Pancreas (tissue), 10 donors: ENCODE results near the gene FAM47E. TPM values are rescaled to one million over a fixed set of nuclear protein-coding genes. Genes with fewer than 3 reads are reported as not detected.
A peak's percentile ranks its signal among the peaks of the same experiment; 100 is the strongest.

Source experiments
- ATAC-seq, 4 donors: fragments of 200-7000 bp; cut with Tn5 transposase; one replicate each; pipeline versions ENCODE4 v1.8.0 to v1.9.1; 2020; ENCODE audit warnings: mild to moderate bottlenecking in 4 of 4, moderate library complexity in 4 of 4
- DNase-seq, 6 donors: peaks; one replicate each; pipeline ENCODE4 v3.0.0-alpha.2; 2020
- FAIRE-seq: peaks from 2 replicates; lab custom pipeline; 2012; peaks lifted over from hg19 to GRCh38; lab: Jason Lieb, UNC
- H3K27ac ChIP-seq, 4 donors: fragments of 200-600 bp; sonication (generic); 1 replicate in 3 of 4; 2 replicates in 1 of 4; pipeline versions ENCODE4 v1.5.0 to v1.8.0; 2020
- H3K27me3 ChIP-seq, 4 donors: fragments of 200-600 bp; one replicate each; pipeline ENCODE4 v1.8.0; 2021
- H3K36me3 ChIP-seq, 3 donors: fragments of 200-600 bp; sonication (generic) in 1 of 3; one replicate each; pipeline versions ENCODE4 v1.5.0 to v1.8.0; 2020 to 2021
- H3K4me1 ChIP-seq, 3 donors: fragments of 200-600 bp; one replicate each; pipeline ENCODE4 v1.8.0; 2021
- H3K4me3 ChIP-seq, 4 donors: fragments of 200-600 bp; sonication (generic) in 2 of 4; one replicate each; pipeline versions ENCODE4 v1.5.0 to v1.8.0; 2020 to 2021
- H3K9me3 ChIP-seq, 4 donors: fragments of 200-600 bp; one replicate each; pipeline ENCODE4 v1.8.0; 2021
- CTCF ChIP-seq, 4 donors: fragments of 200-600 bp; sonication (generic) in 3 of 4; IDR thresholded peaks; one replicate each; pipeline versions ENCODE4 v1.5.0 to v1.8.0; 2021; ENCODE audit warnings: antibody characterized with exemption in 4 of 4
- WGBS, 2 donors: extraction: QIAGEN DNeasy Blood & Tissue Kit; methylation state at CpG; one replicate each; pipeline ENCODE4 v1.1.7; 2013; 5-methylcytosine and 5-hydroxymethylcytosine counted together
- intact Hi-C, 3 donors: fragments of 100-400 bp; cut with DNase I; formaldehyde crosslinking; loops; one replicate each; pipeline versions ENCODE4 v1.11.1 to v1.14.2; 2022
- polyA plus RNA-seq, 2 donors: library from polyadenylated mRNA; stranded (reverse); fragments of 200-250 nt; gene quantifications; one replicate each; pipeline ENCODE4 v1.2.3, GENCODE V29; 2013
- total RNA-seq, 6 donors: library from RNA; stranded (reverse); fragmentation: NEBNext Ultra II Directional in 4 of 6; extraction: Animal tissue kit (Norgen Biotek cat#: 25700) in 4 of 6; gene quantifications; one replicate each; pipeline versions ENCODE4 v1.2.1 to v1.2.4, GENCODE V29; 2021 to 2023
- donor health status: healthy with polysubstance abuse.
- donor health status: DM: no; HTN: no; CAD: no; lungs with moderate emphysema.
- donor health status: DM: no; HTN: no; CAD: no.
- donor health status: control.
- donor health status: control.
- donor health status: Bipolar disorder and iron deficiency.
- donor health status: DM: yes; HTN: yes; CAD: no.
- donor health status: DM: no; HTN: no; CAD: no.
- donor health status: DM: no; HTN: no; CAD: no.
- donor health status: DM: yes; HTN: yes; CAD: no.

The FAM47E gene
- total and polyA plus RNA-seq, 8 donors = 3.6 to 14.8 (median 9.3) TPM

- Histone ChIP-seq H3K36me3 (no peaks in the 10 kb centered on the region), H3K27me3 (no peaks in the 10 kb centered on the region), H3K27ac (peak within 1 kb of the TSS; percentile 64 to 97 (median 90)), H3K4me3 (peak within 1 kb of the TSS; percentile 41 to 92 (median 64)), H3K9me3 (no peaks in the 10 kb centered on the region), H3K4me1 (peaks cover 11 to 26% (median 13%) of the 10 kb centered on the region in 3 donors)
- intact Hi-C loops = loop anchor here in 1 of 3 donors (10.0 kb wide), 1 partner anchor 51 kb away; the partner anchor contains the start of gene FAM47E
- WGBS, 2 donors = 1% methylated on average over 80 to 85 of the region's 85 CpGs
- FAIRE-seq = no peak
- TF ChIP-seq CTCF (IDR thresholded peaks at IDR 0.05) = no peak
- peak; percentile 80 to 92 (median 86) for DNase-seq
- ATAC-seq = peak; percentile 88 to 90 (median 88)
These were observed 54.7 kb downstream of the FAM47E start, which contains the start of gene STBD1 for GRCh38 chr4:76305971-76306881. TSS of gene STBD1 (plus strand) at chr4:76306733. CDS start at chr4:76306770, 37 bp downstream.

GRCh38 chr4:76306882-76307659 lies 55.5 kb downstream of the FAM47E start:
- peak; percentile 64 to 82 (median 74) for ATAC-seq
- Histone ChIP-seq H3K9me3 (no peaks in the 10 kb centered on the region), H3K27me3 (no peaks in the 10 kb centered on the region), H3K4me1 (peaks cover 3 to 18% (median 7%) of the 10 kb centered on the region in 3 donors), H3K36me3 (no peaks in the 10 kb centered on the region), H3K4me3 (peak overlapping the region; percentile 41 to 92 (median 64)), H3K27ac (peak overlapping the region; percentile 64 to 97 (median 90))
- TF ChIP-seq CTCF (IDR thresholded peaks at IDR 0.05) = peak in 1 of 4 donors; percentile 12
- no peak for FAIRE-seq
- DNase-seq = peak; percentile 45 to 87 (median 72)
- intact Hi-C loops = loop anchor here in 1 of 3 donors (10.0 kb wide), 1 partner anchor 52 kb away; the partner anchor contains the start of gene FAM47E
- WGBS, 2 donors = 1 to 3% methylated on average over 32 to 37 of the region's 37 CpGs

GRCh38 chr4:76307660-76308014 lies 56.1 kb downstream of the FAM47E start:
- Histone ChIP-seq H3K27ac (peak overlapping the region in 3 of 4 donors; percentile 64 to 97 (median 93)), H3K4me3 (peak overlapping the region; percentile 41 to 92 (median 64)), H3K9me3 (no peaks in the 10 kb centered on the region), H3K27me3 (no peaks in the 10 kb centered on the region), H3K4me1 (peaks cover 0 to 18% (median 3%) of the 10 kb centered on the region in 3 donors), H3K36me3 (no peaks in the 10 kb centered on the region)
- TF ChIP-seq CTCF (IDR thresholded peaks at IDR 0.05) = no peak
- peak in 5 of 6 donors; percentile 30 to 77 (median 48) for DNase-seq
- intact Hi-C loops = loop anchor here in 1 of 3 donors (10.0 kb wide), 1 partner anchor 53 kb away; the partner anchor contains the start of gene FAM47E
- 11 to 16% methylated on average over 4 of the region's 4 CpGs for WGBS, 2 donors
- peak in 1 of 4 donors; percentile 1 for ATAC-seq
- FAIRE-seq = no peak

GRCh38 chr4:76308548-76308947 lies 57.0 kb downstream of the FAM47E start:
- peak overlapping the region in 1 of 4 donors; percentile 63 for H3K4me3 ChIP-seq
- DNase-seq = peak; percentile 21 to 72 (median 50)
- peak in 1 of 4 donors; percentile 5 for ATAC-seq
- no peak for TF ChIP-seq CTCF (IDR thresholded peaks at IDR 0.05)
- no peak for FAIRE-seq
- no peaks in the 10 kb centered on the region for H3K9me3 ChIP-seq
- no peaks in the 10 kb centered on the region for H3K36me3 ChIP-seq
- H3K27ac ChIP-seq = no peak overlapping the region
- intact Hi-C loops = loop anchor here in 1 of 3 donors (10.0 kb wide), 1 partner anchor 54 kb away; the partner anchor contains the start of gene FAM47E
- H3K4me1 ChIP-seq = peaks cover 0 to 18% (median 3%) of the 10 kb centered on the region in 3 donors
- WGBS, 2 donors = 21 to 31% methylated on average over 6 of the region's 6 CpGs
- no peaks in the 10 kb centered on the region for H3K27me3 ChIP-seq
